Skeletal muscle tissue (tissue), 4 donors: ENCODE results near the gene GPATCH1. TPM values are rescaled to one million over a fixed set of nuclear protein-coding genes. Genes with fewer than 3 reads are reported as not detected.
"Not testable (repeated sequence)": the region's sequence is repeated elsewhere in the genome, so short reads cannot be mapped to it uniquely, and the experiment has no call there.

Experiments used
- H3K27ac ChIP-seq: one replicate; pipeline ENCODE4 v1.7.0; 2013; ENCODE audit warnings: mild to moderate bottlenecking, low read depth, low read length, inconsistent platforms
- H3K27me3 ChIP-seq, 3 donors: one replicate each; pipeline ENCODE4 v1.7.0; 2013; ENCODE audit warnings: low read length in 3 of 3; ENCODE audit not compliant: control insufficient read depth in 3 of 3, insufficient read depth in 3 of 3
- H3K36me3 ChIP-seq, 3 donors: one replicate each; pipeline ENCODE4 v1.7.0; 2013; ENCODE audit warnings: low read length in 3 of 3; ENCODE audit not compliant: control insufficient read depth in 3 of 3, insufficient read depth in 3 of 3
- H3K4me1 ChIP-seq, 3 donors: one replicate each; pipeline ENCODE4 v1.7.0; 2013; ENCODE audit warnings: low read length in 3 of 3, mild to moderate bottlenecking in 3 of 3; ENCODE audit not compliant: control insufficient read depth in 3 of 3, insufficient read depth in 3 of 3
- H3K4me3 ChIP-seq, 3 donors: one replicate each; pipeline ENCODE4 v1.7.0; 2013; ENCODE audit warnings: low read length in 3 of 3
- H3K9ac ChIP-seq, 3 donors: one replicate each; pipeline ENCODE4 v1.7.0; 2013; ENCODE audit warnings: low read length in 3 of 3, mild to moderate bottlenecking in 3 of 3, moderate library complexity in 2 of 3, low read depth in 1 of 3
- H3K9me3 ChIP-seq, 3 donors: one replicate each; pipeline ENCODE4 v1.7.0; 2013; ENCODE audit warnings: low read length in 3 of 3; ENCODE audit not compliant: control insufficient read depth in 3 of 3
- total RNA-seq: library from RNA; depleted of rRNA; stranded (reverse); fragments of >200 nt; gene quantifications from one replicate; pipeline ENCODE4 v1.2.3, GENCODE V29; 2014
- donor health status: Osteomylitis.

Gene GPATCH1, protein sequence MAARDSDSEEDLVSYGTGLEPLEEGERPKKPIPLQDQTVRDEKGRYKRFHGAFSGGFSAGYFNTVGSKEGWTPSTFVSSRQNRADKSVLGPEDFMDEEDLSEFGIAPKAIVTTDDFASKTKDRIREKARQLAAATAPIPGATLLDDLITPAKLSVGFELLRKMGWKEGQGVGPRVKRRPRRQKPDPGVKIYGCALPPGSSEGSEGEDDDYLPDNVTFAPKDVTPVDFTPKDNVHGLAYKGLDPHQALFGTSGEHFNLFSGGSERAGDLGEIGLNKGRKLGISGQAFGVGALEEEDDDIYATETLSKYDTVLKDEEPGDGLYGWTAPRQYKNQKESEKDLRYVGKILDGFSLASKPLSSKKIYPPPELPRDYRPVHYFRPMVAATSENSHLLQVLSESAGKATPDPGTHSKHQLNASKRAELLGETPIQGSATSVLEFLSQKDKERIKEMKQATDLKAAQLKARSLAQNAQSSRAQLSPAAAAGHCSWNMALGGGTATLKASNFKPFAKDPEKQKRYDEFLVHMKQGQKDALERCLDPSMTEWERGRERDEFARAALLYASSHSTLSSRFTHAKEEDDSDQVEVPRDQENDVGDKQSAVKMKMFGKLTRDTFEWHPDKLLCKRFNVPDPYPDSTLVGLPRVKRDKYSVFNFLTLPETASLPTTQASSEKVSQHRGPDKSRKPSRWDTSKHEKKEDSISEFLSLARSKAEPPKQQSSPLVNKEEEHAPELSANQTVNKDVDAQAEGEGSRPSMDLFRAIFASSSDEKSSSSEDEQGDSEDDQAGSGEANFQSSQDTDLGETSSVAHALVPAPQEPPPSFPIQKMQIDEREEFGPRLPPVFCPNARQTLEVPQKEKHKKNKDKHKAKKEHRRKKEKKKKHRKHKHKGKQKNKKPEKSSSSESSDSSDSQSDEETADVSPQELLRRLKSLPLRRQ
- 6.3 TPM for total RNA-seq

DNA sequence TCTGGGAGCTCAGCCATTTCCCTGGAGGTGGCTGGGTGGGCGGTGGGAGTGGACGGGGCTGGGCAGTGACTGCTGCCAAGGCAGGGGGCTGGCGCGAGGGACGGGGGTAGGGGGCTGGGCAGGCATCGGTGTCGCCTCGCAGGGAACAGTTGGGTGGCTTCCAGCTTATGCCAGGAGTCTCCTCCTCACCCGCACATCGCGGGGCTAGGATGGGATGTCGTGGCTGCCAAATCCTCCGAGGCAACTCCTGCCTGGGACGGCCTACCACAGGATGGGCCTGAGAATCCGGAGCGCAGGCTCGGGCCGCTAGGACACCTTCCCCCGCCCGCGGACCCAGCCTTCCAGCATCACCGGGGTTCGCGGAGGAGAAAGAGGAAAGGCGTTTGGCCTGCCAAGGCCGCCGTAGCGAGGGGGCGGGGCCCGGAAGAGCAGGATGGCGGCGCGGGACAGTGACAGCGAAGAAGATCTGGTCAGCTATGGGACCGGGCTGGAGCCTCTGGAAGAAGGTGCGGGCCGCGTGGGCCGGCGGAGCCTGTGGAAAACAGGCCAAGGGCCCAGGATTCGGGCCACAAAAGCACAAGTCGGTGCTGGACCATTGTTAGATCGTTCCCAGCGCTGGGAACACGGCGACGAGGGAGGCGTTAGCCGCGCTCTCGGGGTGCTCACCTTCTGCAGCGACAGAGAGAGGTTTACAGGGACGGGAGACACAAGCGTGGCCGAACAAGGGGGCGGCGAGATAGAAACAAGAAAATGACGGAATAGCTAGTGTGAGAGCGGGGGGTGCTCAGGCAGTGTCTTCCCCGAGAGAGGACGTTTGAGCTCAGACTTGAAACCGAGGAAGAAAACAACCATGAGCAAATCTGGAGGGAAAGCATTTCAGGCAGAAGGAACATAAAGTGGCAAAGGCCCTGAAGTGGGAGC, at the start of gene GPATCH1:
Gene GPATCH1 (plus strand): TSS at position 421 of the 921 bp plus-strand sequence. CDS start 13 bp downstream, at position 434.
- Histone ChIP-seq H3K27me3 (no peaks in the 10 kb centered on the region), H3K36me3 (peaks cover 0 to 3% (median 0%) of the 10 kb centered on the region in 3 donors), H3K4me1 (peaks cover 10 to 24% (median 16%) of the 10 kb centered on the region in 3 donors), H3K9me3 (no peaks in the 10 kb centered on the region), H3K4me3 (peak within 1 kb of the TSS; percentile 93 to 99 (median 99)), H3K9ac (peak within 1 kb of the TSS; percentile 90 to 98 (median 93)), H3K27ac (peak within 1 kb of the TSS; percentile 63)

DNA sequence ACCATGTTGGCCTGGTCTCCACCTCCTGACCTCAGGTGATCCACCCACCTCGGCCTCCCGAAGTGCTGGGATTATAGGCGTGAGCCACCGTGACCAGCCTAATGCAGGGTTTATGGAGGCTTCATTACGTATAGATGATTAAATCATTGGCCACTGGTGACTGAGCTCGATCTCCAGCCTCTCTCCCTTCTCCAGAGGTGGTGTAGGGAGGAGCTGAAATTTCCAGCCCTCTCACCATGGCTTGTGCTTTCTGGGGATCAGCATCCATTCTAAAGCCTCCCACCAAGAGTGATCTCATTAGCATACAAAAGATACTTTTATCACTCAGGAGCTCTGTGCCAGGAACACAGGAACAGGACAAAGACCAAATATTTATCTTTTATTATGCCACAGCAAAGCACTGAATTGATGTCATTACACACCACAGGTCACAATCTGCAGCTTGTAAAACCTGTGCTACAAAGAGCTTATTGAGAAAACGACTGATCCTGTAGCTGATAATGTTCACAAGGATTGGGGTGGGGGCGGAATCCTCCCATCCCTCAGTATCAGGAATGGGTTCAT, 48.7 kb upstream of the GPATCH1 start:
- Histone ChIP-seq H3K27ac (no peak overlapping the region), H3K4me1 (no peaks in the 10 kb centered on the region), H3K9me3 (peaks cover 0 to 2% (median 0%) of the 10 kb centered on the region in 3 donors), H3K4me3 (no peak overlapping the region), H3K9ac (no peak overlapping the region), H3K27me3 (no peaks in the 10 kb centered on the region), H3K36me3 (no peaks in the 10 kb centered on the region)

DNA sequence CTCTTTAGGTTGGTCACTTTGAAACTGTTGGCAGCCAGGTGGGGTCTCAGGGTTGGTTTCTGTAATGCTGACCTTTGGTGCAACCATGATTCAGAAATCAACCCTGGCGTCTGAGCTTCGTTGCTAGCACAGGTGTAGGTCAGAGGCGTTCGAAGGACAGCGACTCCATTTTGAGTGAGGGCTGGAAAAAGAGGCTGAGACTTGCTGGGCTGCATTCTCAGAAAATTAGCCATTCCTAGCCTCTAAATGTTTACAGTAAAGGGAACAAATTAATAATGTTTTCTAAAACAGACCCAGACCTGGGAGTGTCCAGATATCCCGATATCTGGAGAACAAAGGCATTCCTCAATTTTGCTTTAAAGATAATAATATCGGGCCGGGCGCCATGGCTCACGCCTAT, 45.5 kb upstream of the GPATCH1 start:
- no peak overlapping the region for H3K27ac ChIP-seq
- H3K27me3 ChIP-seq, result no peaks in the 10 kb centered on the region
- no peaks in the 10 kb centered on the region for H3K4me1 ChIP-seq
- H3K36me3 ChIP-seq, result no peaks in the 10 kb centered on the region
- H3K9ac ChIP-seq, result no peak overlapping the region
- H3K4me3 ChIP-seq, result no peak overlapping the region
- no peaks in the 10 kb centered on the region for H3K9me3 ChIP-seq

DNA sequence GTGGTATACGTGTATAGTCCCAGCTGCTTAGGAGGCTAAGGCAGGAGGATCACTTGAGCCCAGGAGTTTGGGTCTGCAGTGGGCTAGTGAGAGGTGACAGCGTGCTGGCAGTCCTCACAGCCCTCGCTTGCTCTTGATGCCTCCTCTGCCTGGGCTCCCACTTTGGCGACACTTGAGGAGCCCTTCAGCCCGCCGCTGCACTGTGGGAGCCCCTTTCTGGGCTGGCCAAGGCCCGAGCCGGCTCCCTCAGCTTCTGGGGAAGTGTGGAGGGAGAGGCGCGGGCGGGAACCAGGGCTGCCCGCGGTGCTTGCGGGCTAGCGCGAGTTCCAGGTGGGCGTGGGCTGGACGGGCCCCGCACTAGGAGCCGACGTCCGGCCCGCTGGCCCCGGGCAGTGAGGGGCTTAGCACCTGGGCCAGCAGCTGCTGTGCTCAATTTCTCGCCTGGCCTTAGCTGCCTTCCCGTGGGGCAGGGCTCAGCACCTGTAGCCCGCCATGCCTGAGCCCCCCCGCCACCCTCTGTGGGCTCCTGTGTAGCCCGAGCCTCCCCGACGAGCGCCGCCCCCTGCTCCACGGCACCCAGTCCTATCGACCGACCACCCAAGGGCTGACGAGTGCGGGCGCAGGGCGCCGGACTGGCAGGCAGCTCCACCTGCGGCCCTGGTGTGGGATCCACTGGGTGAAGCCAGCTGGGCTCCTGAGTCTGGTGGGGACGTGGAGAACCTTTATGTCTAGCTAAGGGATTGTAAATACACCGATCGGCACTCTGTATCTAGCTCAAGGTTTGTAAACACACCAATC, 44.4 kb upstream of the GPATCH1 start:
- not testable (repeated sequence) for H3K27ac ChIP-seq, H3K4me1 ChIP-seq, H3K9ac ChIP-seq, H3K36me3 ChIP-seq, H3K4me3 ChIP-seq, H3K27me3 ChIP-seq, H3K9me3 ChIP-seq

DNA sequence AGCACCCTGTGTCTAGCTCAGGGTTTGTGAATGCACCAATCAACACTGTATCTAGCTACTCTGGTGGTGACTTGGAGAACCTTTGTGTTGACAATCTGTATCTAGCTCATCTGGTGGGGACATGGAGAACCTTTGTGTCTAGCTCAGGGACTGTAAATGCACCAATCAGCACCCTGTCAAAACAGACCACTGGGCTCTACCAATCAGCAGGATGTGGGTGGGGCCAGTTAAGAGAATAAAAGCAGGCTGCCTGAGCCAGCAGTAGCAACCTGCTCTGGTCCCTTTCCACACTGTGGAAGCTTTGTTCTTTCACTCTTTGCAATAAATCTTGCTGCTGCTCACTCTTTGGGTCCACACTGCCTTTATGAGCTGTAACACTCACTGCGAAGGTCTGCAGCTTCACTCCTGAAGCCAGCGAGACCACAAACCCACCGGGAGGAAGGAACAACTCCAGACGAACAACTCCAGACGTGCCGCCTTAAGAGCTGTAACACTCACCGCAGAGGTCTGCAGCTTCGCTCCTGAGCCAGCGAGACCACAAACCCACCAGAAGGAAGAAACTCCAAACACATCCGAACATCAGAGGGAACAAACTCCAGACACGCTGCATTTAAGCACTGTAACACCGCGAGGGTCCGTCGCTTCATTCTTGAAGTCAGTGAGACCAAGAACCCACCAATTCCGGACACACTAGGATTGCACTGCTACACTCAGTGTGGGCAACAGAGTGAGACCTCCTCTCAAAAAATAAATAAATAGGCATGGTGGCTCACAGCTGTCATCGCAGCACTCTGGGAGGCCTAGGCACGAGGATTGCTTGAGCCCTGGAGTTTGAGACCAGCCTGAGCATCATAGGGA, 43.6 kb upstream of the GPATCH1 start:
- not testable (repeated sequence) for H3K4me1 ChIP-seq, H3K9ac ChIP-seq, H3K27me3 ChIP-seq, H3K27ac ChIP-seq, H3K4me3 ChIP-seq, H3K9me3 ChIP-seq, H3K36me3 ChIP-seq

DNA sequence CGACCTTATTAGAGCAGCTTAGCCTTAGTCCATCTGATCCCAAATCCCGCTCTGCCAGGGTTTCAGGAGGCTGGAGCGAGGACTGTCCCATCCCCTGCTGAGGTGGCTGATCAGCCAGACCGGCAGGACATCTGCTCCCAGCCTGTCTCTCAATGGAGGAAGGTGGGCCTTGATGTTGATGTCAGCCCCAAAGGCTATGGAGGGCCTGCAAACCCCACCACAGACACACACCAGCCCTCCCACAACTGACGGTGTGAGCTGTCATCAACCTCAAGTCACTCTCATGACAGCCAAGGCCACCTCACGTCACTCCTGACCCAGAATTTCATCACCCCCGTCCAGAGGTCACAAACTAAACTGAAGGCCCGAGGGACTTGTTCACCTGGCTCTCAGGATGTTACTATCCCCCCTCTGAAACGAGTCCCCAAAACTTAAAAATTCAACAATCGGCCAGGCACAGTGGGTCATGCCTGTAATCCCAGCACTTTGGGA, 41.8 kb upstream of the GPATCH1 start:
- Histone ChIP-seq H3K27me3 (no peaks in the 10 kb centered on the region), H3K9me3 (no peaks in the 10 kb centered on the region), H3K36me3 (no peaks in the 10 kb centered on the region), H3K9ac (no peak overlapping the region), H3K4me3 (no peak overlapping the region), H3K27ac (no peak overlapping the region), H3K4me1 (no peaks in the 10 kb centered on the region)

DNA sequence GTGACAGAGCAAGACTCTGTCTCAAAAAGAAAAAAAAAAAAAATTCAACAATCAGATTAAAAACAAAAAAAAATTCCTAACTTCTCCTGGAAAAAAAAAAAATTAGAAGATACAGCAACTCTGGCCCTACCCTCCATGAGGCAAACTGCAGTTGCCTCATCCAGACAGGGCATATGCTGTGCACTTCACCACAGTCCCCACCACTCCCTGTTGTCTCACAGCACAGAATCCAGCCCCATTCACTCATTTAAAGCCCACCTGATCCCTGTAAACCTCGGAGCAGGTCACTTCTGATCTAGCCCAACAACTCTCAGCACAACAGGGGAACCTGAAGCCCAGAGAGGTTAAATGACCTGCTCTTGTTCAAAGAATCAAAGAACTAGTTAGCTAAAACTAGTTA, 41.2 kb upstream of the GPATCH1 start:
- Histone ChIP-seq H3K36me3 (no peaks in the 10 kb centered on the region), H3K4me1 (no peaks in the 10 kb centered on the region), H3K4me3 (no peak overlapping the region), H3K9ac (no peak overlapping the region), H3K27me3 (no peaks in the 10 kb centered on the region), H3K27ac (no peak overlapping the region), H3K9me3 (no peaks in the 10 kb centered on the region)

DNA sequence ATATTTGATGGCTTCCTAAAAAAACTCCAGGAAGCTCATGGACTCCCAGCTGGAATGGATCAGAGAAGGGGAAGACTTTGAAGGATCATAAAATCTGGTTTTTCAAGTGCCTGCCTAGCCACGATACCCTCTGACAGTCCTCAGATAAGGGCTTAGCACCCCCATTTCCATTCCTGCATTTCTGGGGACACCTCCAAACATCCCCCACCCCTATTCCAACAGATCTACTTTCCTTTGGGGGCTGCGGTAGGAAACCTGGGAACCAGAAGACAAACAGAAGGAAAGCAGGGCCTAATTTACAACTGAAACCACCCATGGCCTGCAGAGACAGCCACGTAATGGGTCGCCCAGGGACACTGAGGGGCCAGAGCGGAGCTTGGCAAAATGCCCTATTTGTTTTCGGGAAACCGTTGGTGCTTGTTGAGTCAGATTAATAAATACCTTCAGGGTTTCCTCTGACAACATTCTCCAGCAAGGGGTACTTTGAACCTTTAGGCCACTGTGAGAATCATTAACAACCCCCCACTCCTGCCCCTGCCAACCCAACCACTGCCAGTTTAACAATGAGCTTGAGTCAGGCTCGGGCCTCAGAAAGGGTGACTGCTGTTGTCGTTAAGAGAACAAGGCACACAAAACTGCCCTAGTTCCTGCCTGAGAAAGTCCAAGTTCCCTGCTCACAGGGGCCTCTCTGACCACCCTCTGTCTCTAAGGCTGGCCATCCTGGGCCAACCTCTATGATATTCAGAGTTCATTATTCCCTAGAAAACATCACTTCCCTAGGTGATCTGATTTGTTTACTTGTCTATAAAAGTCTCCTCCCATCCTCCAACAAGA, 39.8 kb upstream of the GPATCH1 start:
- Histone ChIP-seq H3K4me3 (no peak overlapping the region), H3K9me3 (no peaks in the 10 kb centered on the region), H3K27me3 (no peaks in the 10 kb centered on the region), H3K36me3 (no peaks in the 10 kb centered on the region), H3K9ac (peak overlapping the region in 1 of 3 donors; percentile 43), H3K4me1 (no peaks in the 10 kb centered on the region), H3K27ac (no peak overlapping the region)
